ENCODE data around the gene HADHA.
A peak's percentile ranks its signal among the peaks of the same experiment; 100 is the strongest.
"Not testable (repeated sequence)": the region's sequence is repeated elsewhere in the genome, so short reads cannot be mapped to it uniquely, and the experiment has no call there.

The HADHA gene

GRCh38 chr2:26244309-26245230 lies at the start of gene HADHA, which contains the start of gene HADHB:
HADHA (minus strand) TSS chr2:26244632; CDS start chr2:26244596, 36 bp downstream.
HADHB (plus strand) TSS chr2:26244939; CDS start chr2:26254255, 9,316 bp downstream.
- peak; percentile 76 to 82 for DNase-seq

GRCh38 chr2:26292646-26293045 lies 48.2 kb upstream of the HADHA start:
- no peak for DNase-seq

DNA sequence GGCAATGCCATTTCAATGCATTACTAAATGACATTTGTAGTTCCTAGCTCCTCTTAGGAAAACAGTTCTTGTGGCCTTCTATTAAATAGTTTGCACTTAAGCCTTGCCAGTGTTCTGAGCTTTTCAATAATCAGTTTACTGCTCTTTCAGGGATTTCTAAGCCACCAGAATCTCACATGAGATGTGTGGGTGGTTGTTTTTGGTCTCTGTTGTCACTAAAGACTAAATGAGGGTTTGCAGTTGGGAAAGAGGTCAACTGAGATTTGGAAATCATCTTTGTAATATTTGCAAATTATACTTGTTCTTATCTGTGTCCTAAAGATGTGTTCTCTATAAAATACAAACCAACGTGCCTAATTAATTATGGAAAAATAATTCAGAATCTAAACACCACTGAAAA lies 45.6 kb upstream of the HADHA start:
- DNase-seq = no peak

GRCh38 chr2:26285931-26286330 lies 41.5 kb upstream of the HADHA start:
- DNase-seq = no peak

GRCh38 chr2:26284132-26284531 lies 39.7 kb upstream of the HADHA start:
- no peak for DNase-seq

GRCh38 chr2:26283606-26284005 lies 39.2 kb upstream of the HADHA start:
- DNase-seq = no peak

DNA sequence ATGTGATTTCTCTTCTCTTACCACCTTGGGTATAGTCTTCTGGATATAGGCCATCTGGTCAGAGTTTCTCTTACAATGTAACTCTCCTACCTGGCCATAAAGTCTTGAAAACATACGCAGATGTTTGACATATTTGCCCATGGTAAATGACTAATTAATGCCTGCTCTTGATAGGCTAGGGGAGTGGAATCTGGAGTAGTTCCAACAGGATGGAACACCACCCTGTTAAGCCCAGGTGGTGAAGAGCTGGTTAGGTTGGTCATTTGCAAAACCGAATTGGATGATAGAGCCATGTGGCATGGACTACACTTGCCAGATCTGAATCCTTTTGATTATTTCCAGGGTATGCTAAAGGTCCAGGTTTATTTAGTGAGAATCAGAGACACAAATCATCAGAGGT lies 36.8 kb upstream of the HADHA start:
- no peak for DNase-seq

- no peak for DNase-seq
Observed at GRCh38 chr2:26279886-26280285, 35.5 kb upstream of the HADHA start.

DNA sequence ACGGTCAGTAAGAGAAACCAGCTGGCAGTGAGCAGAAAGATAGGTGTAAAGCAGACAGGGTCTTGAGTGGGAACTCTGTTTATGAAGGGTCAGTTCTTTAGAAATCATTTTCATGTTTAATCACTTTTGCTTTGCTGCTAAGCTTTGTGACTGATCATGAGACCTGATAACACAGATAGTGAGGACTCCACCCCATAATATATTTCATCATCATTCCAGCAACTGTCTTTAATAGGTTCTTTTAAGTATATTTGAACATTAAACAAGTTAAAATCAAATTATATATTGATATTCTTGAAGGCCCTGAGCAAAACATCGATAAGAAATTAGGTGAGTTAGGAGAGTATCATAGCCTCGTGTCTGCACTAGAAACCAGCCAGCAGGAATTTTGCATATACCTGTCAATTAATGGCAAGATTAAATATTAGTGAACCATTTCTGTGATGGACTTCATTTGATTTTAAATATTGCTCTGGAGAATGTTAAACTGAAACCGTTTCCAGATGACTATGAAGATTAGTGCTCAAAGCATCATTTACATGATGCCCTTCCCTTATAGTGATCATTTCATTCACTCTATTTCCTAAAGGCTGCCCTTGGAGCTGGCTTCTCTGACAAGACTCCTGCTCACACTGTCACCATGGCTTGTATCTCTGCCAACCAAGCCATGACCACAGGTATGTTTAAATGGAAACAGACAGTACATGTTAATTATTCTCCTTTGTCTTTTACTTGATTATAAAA lies 32.2 kb upstream of the HADHA start:
- DNase-seq = no peak

GRCh38 chr2:26274058-26274613 lies 29.7 kb upstream of the HADHA start:
- no peak for DNase-seq

DNA sequence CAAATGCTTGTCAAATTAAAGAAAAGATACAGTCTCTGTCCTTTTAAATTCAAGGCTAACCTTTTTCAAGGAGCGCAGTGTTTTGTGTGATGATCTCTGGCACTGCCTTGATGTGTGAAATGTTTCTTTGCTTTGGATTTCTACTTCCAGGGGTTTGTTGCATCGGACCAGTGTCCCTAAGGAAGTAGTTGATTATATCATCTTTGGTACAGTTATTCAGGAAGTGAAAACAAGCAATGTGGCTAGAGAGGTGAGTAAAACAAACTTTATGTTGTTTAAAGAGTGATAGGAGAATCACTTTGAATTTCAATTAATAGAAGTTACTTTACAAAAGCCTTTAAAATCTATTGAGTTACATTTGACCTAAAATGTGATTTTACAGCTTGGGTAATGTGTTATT lies 29.1 kb upstream of the HADHA start:
- DNase-seq = no peak

DNA sequence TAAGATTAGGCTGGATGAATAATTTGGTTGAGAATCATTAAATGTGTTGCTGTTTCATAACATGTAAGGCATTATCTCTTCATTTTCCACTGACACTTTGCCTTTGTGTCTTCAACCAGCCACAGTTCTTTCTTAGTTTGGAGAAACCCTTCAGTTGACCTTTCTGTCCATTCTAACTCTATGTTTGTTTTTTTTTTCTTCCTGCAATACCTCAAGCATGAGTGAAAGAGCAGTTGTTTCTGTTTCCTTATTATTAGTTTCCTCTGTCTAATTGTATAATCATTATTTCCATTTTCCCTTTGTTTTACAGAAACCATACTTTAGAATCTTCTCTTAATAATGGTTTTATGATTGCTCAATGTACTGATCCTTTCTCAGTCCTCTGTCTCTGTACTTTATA lies 25.9 kb upstream of the HADHA start:
- DNase-seq = no peak

- no peak for DNase-seq
Observed at GRCh38 chr2:26269571-26270158, 25.2 kb upstream of the HADHA start.

DNA sequence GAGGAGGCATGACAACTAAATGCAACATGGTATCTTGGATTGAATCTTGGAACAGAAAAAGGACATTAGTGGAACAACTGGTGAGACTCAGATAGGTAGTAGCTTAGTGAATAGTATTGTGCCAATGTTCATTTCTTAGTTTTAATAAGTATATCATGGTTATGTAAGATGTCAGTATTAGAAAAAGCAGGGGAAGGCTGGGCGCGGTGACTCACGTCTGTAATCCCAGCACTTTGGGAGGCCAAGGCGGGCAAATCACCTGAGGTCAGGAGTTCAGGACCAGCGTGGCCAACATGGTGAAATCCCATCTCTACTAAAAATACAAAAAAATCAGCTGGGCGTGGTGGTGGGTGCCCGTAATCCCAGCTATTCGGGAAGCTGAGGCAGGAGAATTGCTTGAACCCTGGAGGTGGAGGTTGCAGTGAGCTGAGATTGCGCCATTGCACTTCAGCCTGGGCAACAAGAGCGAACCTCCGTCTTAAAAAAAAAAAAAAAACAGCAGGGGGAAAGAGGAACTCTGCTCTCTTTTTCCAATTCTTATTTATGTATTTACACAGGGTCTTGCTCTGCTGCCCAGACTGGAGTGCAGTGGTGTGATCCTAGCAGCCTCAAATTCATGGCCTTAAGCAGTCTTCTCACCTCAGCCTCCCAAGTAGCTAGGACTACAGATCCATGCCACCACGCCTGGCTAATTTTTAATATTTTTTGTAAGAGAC lies 24.4 kb upstream of the HADHA start:
- DNase-seq = not testable (repeated sequence)

DNA sequence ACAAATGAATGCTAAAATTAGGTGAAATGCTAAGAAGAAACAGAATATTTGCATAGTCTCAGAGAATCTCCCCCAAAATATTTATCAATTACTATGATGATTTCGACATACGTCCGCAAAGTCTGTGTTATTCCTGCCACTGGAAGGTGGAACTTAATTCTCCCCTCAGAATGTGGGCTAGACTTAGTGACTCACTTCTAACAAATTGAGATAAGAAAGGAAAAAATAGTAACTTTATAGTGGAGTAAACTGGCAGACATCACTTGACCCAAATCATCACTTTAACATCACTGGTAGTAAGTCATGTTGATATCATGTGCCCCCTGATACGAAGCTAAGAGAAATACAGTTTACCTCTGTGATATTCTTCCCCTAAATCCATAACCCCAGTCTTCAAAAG lies 23.8 kb upstream of the HADHA start:
- no peak for DNase-seq

DNA sequence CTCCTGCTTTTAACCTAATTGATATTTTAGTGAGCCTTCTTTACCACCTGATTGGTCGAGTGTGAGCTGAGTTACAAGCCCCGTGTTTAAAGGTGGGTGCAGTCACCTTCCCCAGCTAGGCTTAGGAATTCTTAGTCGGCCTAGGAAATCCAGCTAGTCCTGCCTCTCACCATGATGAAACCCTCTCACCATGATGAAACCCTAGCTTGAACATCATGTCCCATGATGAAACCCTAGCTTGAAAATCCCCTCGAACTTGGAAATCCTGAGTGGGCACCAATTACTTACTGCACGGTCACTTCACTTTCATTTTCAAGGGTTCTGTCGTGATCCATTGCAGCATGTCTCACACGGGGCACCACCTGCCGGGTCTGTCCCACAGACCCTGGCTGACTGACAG lies 14.4 kb upstream of the HADHA start:
- DNase-seq = not testable (repeated sequence)

GRCh38 chr2:26255759-26256384 lies 11.4 kb upstream of the HADHA start:
- DNase-seq = no peak

GRCh38 chr2:26251893-26252292 lies 7.5 kb upstream of the HADHA start:
- DNase-seq = no peak

DNA sequence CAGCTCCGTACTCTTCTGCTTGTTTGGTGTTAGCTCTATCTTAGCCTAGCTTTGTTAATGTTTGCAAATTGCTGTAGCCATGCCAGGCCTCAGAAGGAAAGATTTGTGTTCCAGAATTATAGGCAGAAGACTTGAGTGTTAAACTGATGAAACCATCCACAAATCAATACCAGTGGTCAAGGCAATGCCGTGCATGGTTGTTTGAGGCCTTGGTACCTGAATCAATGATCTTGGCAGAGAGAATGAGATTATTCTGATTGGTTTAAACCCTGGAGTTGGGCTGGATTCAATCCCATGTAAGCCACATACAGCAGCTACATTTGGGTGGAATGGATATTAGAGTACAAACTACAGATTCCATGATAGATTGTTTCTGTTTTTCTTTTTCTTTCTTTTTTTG lies 5.2 kb upstream of the HADHA start:
- DNase-seq = no peak

DNA sequence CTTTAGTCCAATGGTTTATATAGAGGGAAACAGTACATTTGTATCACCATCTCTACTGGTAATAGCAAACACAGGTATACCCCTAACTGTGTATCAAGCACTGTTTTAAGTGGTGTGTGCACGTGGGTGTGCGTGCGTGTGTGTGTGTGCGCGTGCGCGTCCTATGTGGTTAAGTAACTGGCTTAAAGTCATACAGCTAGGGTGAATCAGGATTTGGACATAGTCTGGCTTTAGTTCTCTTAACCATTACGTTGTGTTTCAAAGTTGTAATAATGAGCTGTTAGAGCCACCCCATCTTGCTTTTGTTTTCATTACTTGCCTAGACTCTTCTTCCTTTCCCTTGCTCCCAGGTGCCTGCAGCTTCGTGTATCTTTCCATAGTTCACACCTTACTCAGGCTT lies 2.4 kb upstream of the HADHA start:
- no peak for DNase-seq

DNA sequence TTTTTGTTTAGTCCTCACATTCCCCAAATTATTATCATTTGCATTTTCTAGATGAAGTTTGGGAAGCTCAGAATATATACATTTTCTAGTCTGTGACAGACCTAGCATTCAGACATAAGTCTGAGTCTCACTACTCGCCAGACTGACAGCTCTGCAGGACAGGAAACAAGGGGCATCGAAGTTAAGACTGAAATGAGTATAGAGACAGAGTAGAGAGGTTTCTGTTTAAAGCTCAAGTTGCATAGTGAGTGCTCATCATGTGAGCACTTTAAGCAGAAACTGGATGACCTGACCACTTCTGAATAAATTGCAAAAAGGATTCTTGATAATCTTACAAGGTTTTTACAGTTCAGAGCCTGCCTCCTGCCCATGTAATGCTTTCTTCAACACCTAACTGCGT lies 1.4 kb upstream of the HADHA start:
- DNase-seq = no peak

- peak; percentile 51 to 53 for DNase-seq
Observed at GRCh38 chr2:26245231-26245732, 850 bp upstream of the HADHA start.

Data from stimulated activated CD4-positive, alpha-beta T cell treated with anti-CD3 and anti-CD28 coated beads, Interleukin-4, amount 100 ng/mL, for 4 hours (primary cell).